Right lobe of liver (tissue), 6 donors: Measurements from ENCODE around the gene ADPRS. TPM values are rescaled to one million over a fixed set of nuclear protein-coding genes. Genes with fewer than 3 reads are reported as not detected.

Experiments
- ATAC-seq, 4 donors: fragments of 200-7000 bp; cut with Tn5 transposase; one replicate each; pipeline ENCODE4 v1.9.1; 2020; ENCODE audit warnings: mild to moderate bottlenecking in 4 of 4, moderate library complexity in 4 of 4
- DNase-seq, 3 donors: peaks; one replicate each; pipeline ENCODE4 v3.0.0-alpha.2; 2020
- H3K27ac ChIP-seq, 3 donors: fragments of 200-600 bp; one replicate each; pipeline ENCODE4 v1.8.0; 2022
- H3K27me3 ChIP-seq, 2 donors: fragments of 200-600 bp; one replicate each; pipeline ENCODE4 v1.8.0; 2022
- H3K36me3 ChIP-seq, 4 donors: fragments of 200-600 bp; sonication (generic) in 1 of 4; one replicate each; pipeline versions ENCODE4 v1.5.1 to v1.8.0; 2017 to 2022; ENCODE audit warnings: control low read depth in 1 of 4
- H3K4me1 ChIP-seq, 4 donors: fragments of 200-600 bp; sonication (generic) in 1 of 4; one replicate each; pipeline versions ENCODE4 v1.5.1 to v1.8.0; 2017 to 2022; ENCODE audit warnings: control low read depth in 1 of 4
- H3K4me3 ChIP-seq, 3 donors: fragments of 200-600 bp; one replicate each; pipeline ENCODE4 v1.8.0; 2022
- H3K9me3 ChIP-seq, 4 donors: fragments of 200-600 bp; sonication (generic) in 1 of 4; one replicate each; pipeline versions ENCODE4 v1.5.1 to v1.8.0; 2017 to 2022; ENCODE audit warnings: control low read depth in 1 of 4
- CTCF ChIP-seq, 4 donors: fragments of 200-600 bp in 3 of 4; fragments of 450-650 bp in 1 of 4; IDR thresholded peaks; one replicate each; pipeline versions ENCODE4 v1.5.1 to v1.8.0; 2016 to 2022; ENCODE audit warnings: antibody characterized with exemption in 4 of 4, mild to moderate bottlenecking in 2 of 4
- POLR2A ChIP-seq: fragments of 450-650 bp; IDR thresholded peaks from one replicate; pipeline ENCODE4 v1.6.1; 2017; ENCODE audit warnings: antibody characterized with exemption, mild to moderate bottlenecking
- WGBS: methylation state at CpG from one replicate; pipeline ENCODE4 v1.1.6; 2018; ENCODE audit warnings: low coverage, low lambda C conversion rate; ENCODE audit not compliant: insufficient coverage; ENCODE audit errors: missing lambda C conversion rate; 5-methylcytosine and 5-hydroxymethylcytosine counted together
- intact Hi-C, 2 donors: fragments of 100-400 bp; cut with DNase I; formaldehyde crosslinking; loops; one replicate each; pipeline versions ENCODE4 v1.11.2 to v1.14.1; 2022
- total RNA-seq, 6 experiments: library from RNA; depleted of rRNA in 2 of 6; stranded (reverse); fragments of >200 nt in 2 of 6; fragmentation: NEBNext Ultra II Directional in 3 of 6; extraction: Animal tissue kit (Norgen Biotek cat#: 25700) in 3 of 6; gene quantifications; one replicate each; pipeline versions ENCODE4 v1.1.0 to v1.2.4, GENCODE V29; 2016 to 2023
- donor health status: DM: no; HTN: yes; CAD: no.
- donor health status: DM: no; HTN: no; CAD: no.
- donor health status: DM: no; HTN: no; CAD: no.
- donor health status: DM: no; HTN: yes; CAD: no.
- donor health status: DM: no; HTN: yes; CAD: no.

Gene ADPRS
- total RNA-seq, 6 experiments from 2014 or later: 9.1 to 30.7 (median 14.9) TPM

GRCh38 chr1:36089393-36090121 lies 865 bp downstream of the ADPRS start:
- intact Hi-C loops: loop anchor here (5.0 to 10.0 kb wide), 2 partner anchors 95 to 207 kb away; partner anchors contain the start of gene AGO1 (in 1 of the 2)
- Histone ChIP-seq H3K27me3 (no peaks in the 10 kb centered on the region), H3K9me3 (no peaks in the 10 kb centered on the region), H3K4me1 (peaks cover 0 to 9% (median 0%) of the 10 kb centered on the region in 4 donors), H3K36me3 (peaks cover 0 to 35% (median 7%) of the 10 kb centered on the region in 4 donors), H3K4me3 (peak overlapping the region; percentile 84 to 94 (median 87)), H3K27ac (peak overlapping the region; percentile 69 to 81 (median 79))
- 7% methylated on average over 30 of the region's 32 CpGs for WGBS
- TF ChIP-seq POLR2A (no peak), CTCF (IDR thresholded peaks at IDR 0.05) (no peak)
- DNase-seq: peak in 2 of 3 donors; percentile 44 to 47
- peak in 2 of 4 donors; percentile 6 to 45 for ATAC-seq

GRCh38 chr1:36091141-36091540 lies 2.4 kb downstream of the ADPRS start:
- no peak for TF ChIP-seq CTCF (IDR thresholded peaks at IDR 0.05)
- TF ChIP-seq POLR2A: no peak
- H3K36me3 ChIP-seq: peaks cover 0 to 41% (median 7%) of the 10 kb centered on the region in 4 donors
- intact Hi-C loops: loop anchor here in 1 of 2 donors (10.0 kb wide), 1 partner anchor 94 kb away; no protein-coding TSS in a partner anchor
- H3K4me3 ChIP-seq: no peak overlapping the region
- H3K27ac ChIP-seq: no peak overlapping the region
- H3K9me3 ChIP-seq: no peaks in the 10 kb centered on the region
- WGBS: 80% methylated on average over 1 of the region's 4 CpGs
- no peaks in the 10 kb centered on the region for H3K27me3 ChIP-seq
- DNase-seq (peak in 1 of 3 donors; percentile 38), ATAC-seq (no peak)
- peaks cover 0 to 9% (median 0%) of the 10 kb centered on the region in 4 donors for H3K4me1 ChIP-seq

GRCh38 chr1:36091698-36092097 lies 3.0 kb downstream of the ADPRS start:
- H3K27me3 ChIP-seq: no peaks in the 10 kb centered on the region
- WGBS: 90% methylated on average over 2 of the region's 13 CpGs
- peaks cover 0 to 9% (median 0%) of the 10 kb centered on the region in 4 donors for H3K4me1 ChIP-seq
- no peak overlapping the region for H3K27ac ChIP-seq
- H3K9me3 ChIP-seq: no peaks in the 10 kb centered on the region
- H3K36me3 ChIP-seq: peaks cover 0 to 41% (median 7%) of the 10 kb centered on the region in 4 donors
- TF ChIP-seq POLR2A (no peak), CTCF (IDR thresholded peaks at IDR 0.05) (no peak)
- no peak overlapping the region for H3K4me3 ChIP-seq
- intact Hi-C loops: loop anchor here in 1 of 2 donors (10.0 kb wide), 1 partner anchor 93 kb away; no protein-coding TSS in a partner anchor
- no peak for ATAC-seq
- DNase-seq: peak in 1 of 3 donors; percentile 34

- DNase-seq: no peak
- 94% methylated on average over 9 of the region's 17 CpGs for WGBS
These were observed 3.6 kb downstream of the ADPRS start for GRCh38 chr1:36092166-36092797.

More at GRCh38 chr1:36092166-36092797, 3.6 kb downstream of the ADPRS start:
- H3K9me3 ChIP-seq: no peaks in the 10 kb centered on the region
- H3K4me3 ChIP-seq: no peak overlapping the region
- peaks cover 0 to 41% (median 7%) of the 10 kb centered on the region in 4 donors for H3K36me3 ChIP-seq
- H3K27me3 ChIP-seq: no peaks in the 10 kb centered on the region
- H3K4me1 ChIP-seq: peaks cover 0 to 9% (median 0%) of the 10 kb centered on the region in 4 donors
- intact Hi-C loops: loop anchor here in 1 of 2 donors (10.0 kb wide), 1 partner anchor 93 kb away; no protein-coding TSS in a partner anchor
- ATAC-seq: no peak
- TF ChIP-seq POLR2A (no peak), CTCF (IDR thresholded peaks at IDR 0.05) (no peak)
- H3K27ac ChIP-seq: no peak overlapping the region
